SK-N-SH (cell line): Measurements from ENCODE around the gene DUSP9. TPM values are rescaled to one million over a fixed set of nuclear protein-coding genes. Genes with fewer than 3 reads are reported as not detected.

Source experiments
- CTCF ChIA-PET: fragments of 300-600, 350-600 bp; formaldehyde crosslinking; extraction: SDS; loops from one replicate; lab custom pipeline; 2021; lab: Yijun Ruan, JAX
- POLR2A ChIA-PET: fragments of 350-600 bp; sonication (Branson Sonifier 250); formaldehyde crosslinking; extraction: SDS; loops from one replicate; lab custom pipeline; 2020; ENCODE audit warnings: antibody characterized with exemption, inconsistent platforms; lab: Yijun Ruan, JAX
- DNase-seq: peaks from one replicate; pipeline ENCODE4 v3.0.0; 2012
- H2AFZ ChIP-seq: fragments of 200-600 bp; sonication (generic); 2 replicates; pipeline ENCODE4 v1.8.1; 2016; ENCODE audit warnings: antibody characterized with exemption, mild to moderate bottlenecking, low read depth
- H3F3A ChIP-seq: fragments of 200-600 bp; sonication (generic); replicated peaks from 2 replicates; pipeline ENCODE3; 2016; ENCODE audit warnings: antibody characterized with exemption, mild to moderate bottlenecking; ENCODE audit not compliant: insufficient read depth
- H3K27ac ChIP-seq, 2 experiments: fragments of 200-500 bp in 1 of 2; fragments of 200-600 bp in 1 of 2; sonication (Bioruptor generic) in 1 of 2; sonication (generic), shearing (Covaris generic) in 1 of 2; 2 replicates each; pipeline versions ENCODE4 v1.5.1 to v1.6.1; 2014 to 2016; ENCODE audit warnings: low read depth in 2 of 2, inconsistent platforms in 1 of 2, low read length in 1 of 2, mild to moderate bottlenecking in 1 of 2, mixed read lengths in 1 of 2
- H3K27me3 ChIP-seq: fragments of 200-600 bp; sonication (generic), shearing (Covaris generic); 2 replicates; pipeline ENCODE4 v1.6.1; 2016; ENCODE audit warnings: mixed run types; ENCODE audit not compliant: insufficient read depth
- H3K36me3 ChIP-seq, 2 experiments: fragments of 200-500 bp in 1 of 2; fragments of 200-600 bp in 1 of 2; sonication (Bioruptor generic) in 1 of 2; sonication (generic) in 1 of 2; replicated peaks in 1 of 2; 2 replicates each; pipeline versions ENCODE3 to v1.5.1; 2014 to 2016; ENCODE audit warnings: low read length in 1 of 2, mild to moderate bottlenecking in 1 of 2; ENCODE audit not compliant: insufficient read depth in 2 of 2, control insufficient read depth in 1 of 2
- H3K4me1 ChIP-seq, 2 experiments: fragments of 200-500 bp in 1 of 2; fragments of 200-600 bp in 1 of 2; sonication (Bioruptor generic) in 1 of 2; sonication (generic), shearing (Covaris generic) in 1 of 2; 2 replicates each; pipeline versions ENCODE4 v1.5.1 to v1.6.1; 2014 to 2016; ENCODE audit warnings: low read depth in 1 of 2, low read length in 1 of 2, mixed run types in 1 of 2; ENCODE audit not compliant: insufficient read depth in 2 of 2, control insufficient read depth in 1 of 2
- H3K4me2 ChIP-seq: fragments of 200-600 bp; sonication (generic), shearing (Covaris generic); 2 replicates; pipeline ENCODE4 v1.6.1; 2017; ENCODE audit warnings: mixed run types
- H3K4me3 ChIP-seq, 2 experiments: fragments of 200-500 bp in 1 of 2; fragments of 200-600 bp in 1 of 2; sonication (Bioruptor generic) in 1 of 2; sonication (generic), shearing (Covaris generic) in 1 of 2; 2 replicates each; pipeline versions ENCODE4 v1.5.1 to v1.8.1; 2014 to 2016; ENCODE audit warnings: low read depth in 2 of 2, inconsistent platforms in 1 of 2, low read length in 1 of 2, mild to moderate bottlenecking in 1 of 2, mixed read lengths in 1 of 2, moderate library complexity in 1 of 2
- H3K79me2 ChIP-seq: fragments of 200-600 bp; sonication (generic); 2 replicates; pipeline ENCODE4 v1.8.1; 2017; ENCODE audit warnings: mild to moderate bottlenecking; ENCODE audit not compliant: insufficient read depth
- H3K9ac ChIP-seq: fragments of 200-600 bp; sonication (generic); 2 replicates; pipeline ENCODE4 v1.6.1; 2017; ENCODE audit warnings: mixed run types
- H3K9me2 ChIP-seq: fragments of 200-600 bp; sonication (generic); 2 replicates; pipeline ENCODE4 v1.6.1; 2017; ENCODE audit warnings: mixed run types
- H3K9me3 ChIP-seq: fragments of 200-600 bp; sonication (generic); 2 replicates; pipeline ENCODE4 v1.6.1; 2017; ENCODE audit warnings: mixed run types, mild to moderate bottlenecking, moderate library complexity
- H4K20me1 ChIP-seq: fragments of 200-600 bp; sonication (generic); 2 replicates; pipeline ENCODE4 v1.6.1; 2017; ENCODE audit warnings: mild to moderate bottlenecking, mixed run types; ENCODE audit not compliant: insufficient read depth
- CHD2 ChIP-seq: fragments of 150-350 bp; IDR thresholded peaks from 2 replicates; pipeline ENCODE4 v1.6.1; 2018; ENCODE audit warnings: low read length; ENCODE audit not compliant: partially characterized antibody
- EP300 ChIP-seq, 2 experiments: IDR thresholded peaks; 2 replicates each; pipeline versions ENCODE4 v1.4.0 to v1.6.1; 2012; ENCODE audit warnings: borderline replicate concordance in 1 of 2, low read depth in 1 of 2, low read length in 1 of 2
- EZH2phosphoT487 ChIP-seq: fragments of 200-600 bp; sonication (generic); IDR thresholded peaks from 2 replicates; pipeline ENCODE4 v1.6.1; 2017; ENCODE audit warnings: low read depth, mixed run types, mild to moderate bottlenecking, antibody characterized with exemption, moderate library complexity, borderline replicate concordance
- FOSL2 ChIP-seq: IDR thresholded peaks from 2 replicates; pipeline ENCODE4 v1.4.0; 2012; ENCODE audit warnings: low read depth, mild to moderate bottlenecking, moderate library complexity, borderline replicate concordance
- FOXJ3 ChIP-seq: sonication (generic); formaldehyde crosslinking; IDR thresholded peaks from 2 replicates; pipeline ENCODE4 v1.5.1; 2020; ENCODE audit warnings: mild to moderate bottlenecking, missing genetic modification reagents
- FOXM1 ChIP-seq: IDR thresholded peaks from 2 replicates; pipeline ENCODE4 v1.4.0; 2012; ENCODE audit warnings: low read depth, mild to moderate bottlenecking
- GABPA ChIP-seq: IDR thresholded peaks from 2 replicates; pipeline ENCODE4 v1.4.0; 2012; ENCODE audit warnings: low read depth, mild to moderate bottlenecking
- GATA2 ChIP-seq: sonication (generic); formaldehyde crosslinking; IDR thresholded peaks from 2 replicates; pipeline ENCODE4 v1.5.0; 2020; ENCODE audit warnings: mild to moderate bottlenecking, missing genetic modification reagents
- IRF3 ChIP-seq: fragments of 150-350 bp; IDR thresholded peaks from 2 replicates; pipeline ENCODE4 v1.6.1; 2016; ENCODE audit warnings: mild to moderate bottlenecking, low read depth, low read length
- JUND ChIP-seq: IDR thresholded peaks from 2 replicates; pipeline ENCODE4 v1.4.0; 2012
- NFIC ChIP-seq: IDR thresholded peaks from 2 replicates; pipeline ENCODE4 v1.4.0; 2012; ENCODE audit warnings: borderline replicate concordance
- PBX3 ChIP-seq: IDR thresholded peaks from 2 replicates; pipeline ENCODE4; 2012
- POLR2AphosphoS5 ChIP-seq: IDR thresholded peaks from 2 replicates; pipeline ENCODE4 v1.6.1; 2012; ENCODE audit warnings: low read depth, low read length
- RAD21 ChIP-seq: IDR thresholded peaks from 2 replicates; pipeline ENCODE4 v1.6.1; 2012; ENCODE audit warnings: mild to moderate bottlenecking, low read length
- RXRA ChIP-seq: IDR thresholded peaks from 2 replicates; pipeline ENCODE4 v1.4.0; 2012; ENCODE audit warnings: low read depth, mild to moderate bottlenecking, borderline replicate concordance
- WGBS: methylation state at CpG from one replicate; pipeline ENCODE4 v1.1.6; 2017; ENCODE audit warnings: low lambda C conversion rate; 5-methylcytosine and 5-hydroxymethylcytosine counted together
- polyA plus RNA-seq, 3 experiments: library from polyadenylated mRNA; depleted of rRNA; stranded (reverse); fragments of >200 nt; gene quantifications; 2 replicates each; pipeline ENCODE4 v1.2.3, GENCODE V29; 2012
- TF ChIP-seq, protein P1 (sequence below): fragments of 200-600 bp; sonication (generic); IDR thresholded peaks from 2 replicates; pipeline ENCODE4 v1.6.1; 2017; ENCODE audit warnings: antibody characterized with exemption, mild to moderate bottlenecking, moderate library complexity
- TF ChIP-seq, protein P2 (sequence below): IDR thresholded peaks from 2 replicates; pipeline ENCODE4 v1.6.1; 2012; ENCODE audit warnings: mild to moderate bottlenecking, low read depth, low read length, moderate library complexity

Gene DUSP9
- polyA plus RNA-seq, 1 of the 3 experiments (the other 2 are of a cell fraction): 0.05 TPM

- WGBS: 50% methylated on average over 1 of the region's 6 CpGs
- peaks cover 0 to 3% of the 10 kb centered on the region in 2 experiments; a peak in 1 of 4 replicates for H3K4me1 ChIP-seq
- H3K4me3 ChIP-seq: no peak overlapping the region
- H3K27me3 ChIP-seq: peaks cover 69% of the 10 kb centered on the region
- H2AFZ ChIP-seq: no peak overlapping the region
- H3K4me2 ChIP-seq: no peak overlapping the region
- H3F3A ChIP-seq: no peaks in the 10 kb centered on the region
- H3K9me2 ChIP-seq: no peaks in the 10 kb centered on the region
- TF ChIP-seq, protein P1, sequence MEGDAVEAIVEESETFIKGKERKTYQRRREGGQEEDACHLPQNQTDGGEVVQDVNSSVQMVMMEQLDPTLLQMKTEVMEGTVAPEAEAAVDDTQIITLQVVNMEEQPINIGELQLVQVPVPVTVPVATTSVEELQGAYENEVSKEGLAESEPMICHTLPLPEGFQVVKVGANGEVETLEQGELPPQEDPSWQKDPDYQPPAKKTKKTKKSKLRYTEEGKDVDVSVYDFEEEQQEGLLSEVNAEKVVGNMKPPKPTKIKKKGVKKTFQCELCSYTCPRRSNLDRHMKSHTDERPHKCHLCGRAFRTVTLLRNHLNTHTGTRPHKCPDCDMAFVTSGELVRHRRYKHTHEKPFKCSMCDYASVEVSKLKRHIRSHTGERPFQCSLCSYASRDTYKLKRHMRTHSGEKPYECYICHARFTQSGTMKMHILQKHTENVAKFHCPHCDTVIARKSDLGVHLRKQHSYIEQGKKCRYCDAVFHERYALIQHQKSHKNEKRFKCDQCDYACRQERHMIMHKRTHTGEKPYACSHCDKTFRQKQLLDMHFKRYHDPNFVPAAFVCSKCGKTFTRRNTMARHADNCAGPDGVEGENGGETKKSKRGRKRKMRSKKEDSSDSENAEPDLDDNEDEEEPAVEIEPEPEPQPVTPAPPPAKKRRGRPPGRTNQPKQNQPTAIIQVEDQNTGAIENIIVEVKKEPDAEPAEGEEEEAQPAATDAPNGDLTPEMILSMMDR: no peak
- TF ChIP-seq EP300 (IDR thresholded peaks at IDR 0.05; ENCODE audit: borderline replicate concordance in 1 of 2, low read depth in 1 of 2, low read length in 1 of 2): no peak
- no peak for TF ChIP-seq NFIC
- no peak for TF ChIP-seq CHD2
- no peak for TF ChIP-seq RAD21
- TF ChIP-seq JUND: no peak
- no peak for TF ChIP-seq IRF3
- TF ChIP-seq EZH2phosphoT487: no peak
- TF ChIP-seq FOXJ3 (CRISPR knock-in tag): no peak
- H3K27ac ChIP-seq: no peak overlapping the region
- no peaks in the 10 kb centered on the region for H4K20me1 ChIP-seq
- no peak for DNase-seq
- no peaks in the 10 kb centered on the region for H3K9me3 ChIP-seq
- H3K36me3 ChIP-seq: no peaks in the 10 kb centered on the region
- CTCF ChIA-PET: interaction anchor here (0.6 to 11.0 kb wide), 19 partner anchors 9 to 184 kb away, joined by 3 to 106 read pairs (median 7); partner anchors contain the start of gene HAUS7
- H3K79me2 ChIP-seq: no peaks in the 10 kb centered on the region
- POLR2A ChIA-PET: no interaction called here
- no peak overlapping the region for H3K9ac ChIP-seq
These were observed 1.9 kb upstream of the DUSP9 start for GRCh38 chrX:153645151-153645550.

DNA sequence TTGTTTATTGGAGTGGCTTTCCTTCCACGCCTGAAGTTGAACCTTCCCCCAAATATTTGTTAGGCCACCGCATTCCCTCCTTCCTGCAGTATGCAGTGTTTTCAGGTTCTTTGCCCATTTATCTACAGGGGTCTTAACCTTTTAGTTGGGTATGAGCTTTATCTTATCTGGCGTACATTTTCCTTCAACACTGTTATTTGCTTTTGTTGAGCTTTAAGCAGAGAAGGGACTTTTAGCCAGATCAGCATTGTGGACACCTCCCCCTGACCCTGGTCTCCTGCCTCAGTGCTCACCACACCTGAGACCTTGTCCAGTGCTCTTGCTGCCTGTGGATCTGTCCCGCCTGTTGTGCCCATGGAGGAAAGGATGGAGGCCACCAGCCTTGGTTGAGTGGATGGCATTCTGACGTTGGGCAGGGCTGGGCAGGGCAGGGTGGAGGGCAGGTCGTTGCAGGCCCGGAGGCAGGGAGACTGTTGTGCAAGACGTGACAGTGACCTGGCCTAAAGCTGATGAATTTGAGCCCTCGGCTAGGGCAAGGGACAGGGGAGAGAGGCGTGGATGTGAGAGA, 998 bp upstream of the DUSP9 start:
- peaks cover 0 to 3% of the 10 kb centered on the region in 2 experiments; a peak in 1 of 4 replicates for H3K4me1 ChIP-seq
- H3K79me2 ChIP-seq: no peaks in the 10 kb centered on the region
- no peak overlapping the region for H2AFZ ChIP-seq
- no peaks in the 10 kb centered on the region for H3K9me2 ChIP-seq
- H3K9me3 ChIP-seq: no peaks in the 10 kb centered on the region
- WGBS: 28% methylated on average over 10 of the region's 10 CpGs
- CTCF ChIA-PET: interaction anchor here (1.0 to 11.0 kb wide), 13 partner anchors 8 to 185 kb away, joined by 3 to 106 read pairs (median 8); partner anchors contain the start of genes HAUS7 and PNCK
- no peak overlapping the region for H3K4me3 ChIP-seq
- no peaks in the 10 kb centered on the region for H4K20me1 ChIP-seq
- DNase-seq: no peak
- peaks cover 60% of the 10 kb centered on the region for H3K27me3 ChIP-seq
- POLR2A ChIA-PET: no interaction called here
- H3K9ac ChIP-seq: no peak overlapping the region
- H3F3A ChIP-seq: no peaks in the 10 kb centered on the region
- no peak overlapping the region for H3K27ac ChIP-seq
- no peak overlapping the region for H3K4me2 ChIP-seq
- no peaks in the 10 kb centered on the region for H3K36me3 ChIP-seq
- no peak for TF ChIP-seq PBX3
- no peak for TF ChIP-seq POLR2AphosphoS5
- TF ChIP-seq, protein P1: no peak
- no peak for TF ChIP-seq GABPA
- TF ChIP-seq RXRA: no peak
- no peak for TF ChIP-seq RAD21
- TF ChIP-seq GATA2 (CRISPR knock-in tag): no peak
- no peak for TF ChIP-seq FOSL2
- TF ChIP-seq, protein P2, sequence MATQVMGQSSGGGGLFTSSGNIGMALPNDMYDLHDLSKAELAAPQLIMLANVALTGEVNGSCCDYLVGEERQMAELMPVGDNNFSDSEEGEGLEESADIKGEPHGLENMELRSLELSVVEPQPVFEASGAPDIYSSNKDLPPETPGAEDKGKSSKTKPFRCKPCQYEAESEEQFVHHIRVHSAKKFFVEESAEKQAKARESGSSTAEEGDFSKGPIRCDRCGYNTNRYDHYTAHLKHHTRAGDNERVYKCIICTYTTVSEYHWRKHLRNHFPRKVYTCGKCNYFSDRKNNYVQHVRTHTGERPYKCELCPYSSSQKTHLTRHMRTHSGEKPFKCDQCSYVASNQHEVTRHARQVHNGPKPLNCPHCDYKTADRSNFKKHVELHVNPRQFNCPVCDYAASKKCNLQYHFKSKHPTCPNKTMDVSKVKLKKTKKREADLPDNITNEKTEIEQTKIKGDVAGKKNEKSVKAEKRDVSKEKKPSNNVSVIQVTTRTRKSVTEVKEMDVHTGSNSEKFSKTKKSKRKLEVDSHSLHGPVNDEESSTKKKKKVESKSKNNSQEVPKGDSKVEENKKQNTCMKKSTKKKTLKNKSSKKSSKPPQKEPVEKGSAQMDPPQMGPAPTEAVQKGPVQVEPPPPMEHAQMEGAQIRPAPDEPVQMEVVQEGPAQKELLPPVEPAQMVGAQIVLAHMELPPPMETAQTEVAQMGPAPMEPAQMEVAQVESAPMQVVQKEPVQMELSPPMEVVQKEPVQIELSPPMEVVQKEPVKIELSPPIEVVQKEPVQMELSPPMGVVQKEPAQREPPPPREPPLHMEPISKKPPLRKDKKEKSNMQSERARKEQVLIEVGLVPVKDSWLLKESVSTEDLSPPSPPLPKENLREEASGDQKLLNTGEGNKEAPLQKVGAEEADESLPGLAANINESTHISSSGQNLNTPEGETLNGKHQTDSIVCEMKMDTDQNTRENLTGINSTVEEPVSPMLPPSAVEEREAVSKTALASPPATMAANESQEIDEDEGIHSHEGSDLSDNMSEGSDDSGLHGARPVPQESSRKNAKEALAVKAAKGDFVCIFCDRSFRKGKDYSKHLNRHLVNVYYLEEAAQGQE: no peak
- TF ChIP-seq EZH2phosphoT487: no peak
- no peak for TF ChIP-seq FOXM1
